SK-N-SH treated with all-trans-retinoic acid at 6 μM for 48 hours (cell line): ENCODE results near the gene MAPK1IP1L.

Source experiments
- BACH2 ChIP-seq: fragments of 250-450 bp; sonication (Bioruptor Pico); IDR thresholded peaks from 2 replicates; pipeline ENCODE4 v1.9.0; 2021; ENCODE audit warnings: mild to moderate bottlenecking, borderline replicate concordance
- CSRNP3 ChIP-seq: fragments of 250-450 bp; sonication (Bioruptor Pico); IDR thresholded peaks from 2 replicates; pipeline ENCODE4 v1.5.1; 2021; ENCODE audit warnings: mild to moderate bottlenecking, moderate library complexity
- PPARA ChIP-seq: fragments of 250-450 bp; sonication (Bioruptor Pico); IDR thresholded peaks from 2 replicates; pipeline ENCODE4 v1.5.0; 2020; ENCODE audit warnings: mild to moderate bottlenecking, borderline replicate concordance
- RARB ChIP-seq: fragments of 250-450 bp; sonication (Bioruptor Pico); IDR thresholded peaks from 2 replicates; pipeline ENCODE4 v1.8.0; 2021; ENCODE audit warnings: mild to moderate bottlenecking, moderate library complexity
- ZFP30 ChIP-seq: fragments of 450-650 bp; formaldehyde crosslinking; IDR thresholded peaks from 2 replicates; pipeline ENCODE4 v1.5.0; 2022; ENCODE audit warnings: mild to moderate bottlenecking, moderate library complexity

- TF ChIP-seq CSRNP3 (CRISPR knock-in tag), result no peak
- no peak for TF ChIP-seq BACH2 (CRISPR knock-in tag)
- no peak for TF ChIP-seq PPARA
- no peak for TF ChIP-seq ZFP30 (CRISPR knock-in tag)
- TF ChIP-seq RARB (CRISPR knock-in tag), result no peak
Observed at GRCh38 chr14:55025948-55026347, 25.5 kb upstream of the MAPK1IP1L start.
